Ishikawa (cell line): ENCODE results near the gene C17orf114.

Experiments
- CEBPB ChIP-seq: IDR thresholded peaks from 2 replicates; pipeline ENCODE4 v1.6.1; 2012
- CREB1 ChIP-seq: IDR thresholded peaks from 2 replicates; pipeline ENCODE4 v1.6.1; 2012; ENCODE audit warnings: low read depth
- EGR1 ChIP-seq: IDR thresholded peaks from 2 replicates; pipeline ENCODE4 v1.6.1; 2012
- EP300 ChIP-seq: IDR thresholded peaks from 2 replicates; pipeline ENCODE4 v1.6.1; 2012; ENCODE audit warnings: borderline replicate concordance
- FOXM1 ChIP-seq: IDR thresholded peaks from 2 replicates; pipeline ENCODE4 v1.6.1; 2012; ENCODE audit warnings: low read depth, borderline replicate concordance
- NFIC ChIP-seq: IDR thresholded peaks from 2 replicates; pipeline ENCODE4 v1.6.1; 2012
- RAD21 ChIP-seq: IDR thresholded peaks from 2 replicates; pipeline ENCODE4 v1.6.1; 2012; ENCODE audit warnings: low read depth
- TAF1 ChIP-seq: IDR thresholded peaks from 2 replicates; pipeline ENCODE4 v1.6.1; 2012; ENCODE audit warnings: low read depth, mild to moderate bottlenecking
- TCF12 ChIP-seq: IDR thresholded peaks from 2 replicates; pipeline ENCODE4 v1.6.1; 2012; ENCODE audit warnings: low read depth
- TEAD4 ChIP-seq: IDR thresholded peaks from 2 replicates; pipeline ENCODE4 v1.6.1; 2012
- USF1 ChIP-seq: IDR thresholded peaks from 2 replicates; pipeline ENCODE4 v1.6.1; 2012
- YY1 ChIP-seq: IDR thresholded peaks from 2 replicates; pipeline ENCODE4 v1.6.1; 2012; ENCODE audit warnings: low read depth
- ZBTB7A ChIP-seq: IDR thresholded peaks from 2 replicates; pipeline ENCODE4 v1.6.1; 2012; ENCODE audit warnings: low read depth
- TF ChIP-seq, protein P1 (sequence below): IDR thresholded peaks from 2 replicates; pipeline ENCODE4 v1.6.1; 2012; ENCODE audit warnings: low read depth, mild to moderate bottlenecking
- TF ChIP-seq, protein P2 (sequence below): IDR thresholded peaks from 2 replicates; pipeline ENCODE4 v1.6.1; 2012

C17orf114 gene

GRCh38 chr17:4839965-4840892 is 38.1 kb upstream of the C17orf114 start:
- TF ChIP-seq RAD21 (no peak), TCF12 (no peak), TEAD4 (no peak), FOXM1 (no peak), USF1 (no peak), EP300 (no peak), TAF1 (no peak), EGR1 (no peak), CREB1 (no peak), ZBTB7A (no peak), NFIC (no peak), YY1 (no peak), CEBPB (no peak)
- TF ChIP-seq, protein P1, sequence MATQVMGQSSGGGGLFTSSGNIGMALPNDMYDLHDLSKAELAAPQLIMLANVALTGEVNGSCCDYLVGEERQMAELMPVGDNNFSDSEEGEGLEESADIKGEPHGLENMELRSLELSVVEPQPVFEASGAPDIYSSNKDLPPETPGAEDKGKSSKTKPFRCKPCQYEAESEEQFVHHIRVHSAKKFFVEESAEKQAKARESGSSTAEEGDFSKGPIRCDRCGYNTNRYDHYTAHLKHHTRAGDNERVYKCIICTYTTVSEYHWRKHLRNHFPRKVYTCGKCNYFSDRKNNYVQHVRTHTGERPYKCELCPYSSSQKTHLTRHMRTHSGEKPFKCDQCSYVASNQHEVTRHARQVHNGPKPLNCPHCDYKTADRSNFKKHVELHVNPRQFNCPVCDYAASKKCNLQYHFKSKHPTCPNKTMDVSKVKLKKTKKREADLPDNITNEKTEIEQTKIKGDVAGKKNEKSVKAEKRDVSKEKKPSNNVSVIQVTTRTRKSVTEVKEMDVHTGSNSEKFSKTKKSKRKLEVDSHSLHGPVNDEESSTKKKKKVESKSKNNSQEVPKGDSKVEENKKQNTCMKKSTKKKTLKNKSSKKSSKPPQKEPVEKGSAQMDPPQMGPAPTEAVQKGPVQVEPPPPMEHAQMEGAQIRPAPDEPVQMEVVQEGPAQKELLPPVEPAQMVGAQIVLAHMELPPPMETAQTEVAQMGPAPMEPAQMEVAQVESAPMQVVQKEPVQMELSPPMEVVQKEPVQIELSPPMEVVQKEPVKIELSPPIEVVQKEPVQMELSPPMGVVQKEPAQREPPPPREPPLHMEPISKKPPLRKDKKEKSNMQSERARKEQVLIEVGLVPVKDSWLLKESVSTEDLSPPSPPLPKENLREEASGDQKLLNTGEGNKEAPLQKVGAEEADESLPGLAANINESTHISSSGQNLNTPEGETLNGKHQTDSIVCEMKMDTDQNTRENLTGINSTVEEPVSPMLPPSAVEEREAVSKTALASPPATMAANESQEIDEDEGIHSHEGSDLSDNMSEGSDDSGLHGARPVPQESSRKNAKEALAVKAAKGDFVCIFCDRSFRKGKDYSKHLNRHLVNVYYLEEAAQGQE, result no peak
- TF ChIP-seq, protein P2, sequence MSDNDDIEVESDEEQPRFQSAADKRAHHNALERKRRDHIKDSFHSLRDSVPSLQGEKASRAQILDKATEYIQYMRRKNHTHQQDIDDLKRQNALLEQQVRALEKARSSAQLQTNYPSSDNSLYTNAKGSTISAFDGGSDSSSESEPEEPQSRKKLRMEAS, result no peak

- TF ChIP-seq EGR1, result no peak
- no peak for TF ChIP-seq CREB1
- no peak for TF ChIP-seq TCF12
- no peak for TF ChIP-seq TEAD4
- no peak for TF ChIP-seq YY1
- no peak for TF ChIP-seq TAF1
These were observed 37.1 kb upstream of the C17orf114 start for GRCh38 chr17:4839221-4839620.

DNA sequence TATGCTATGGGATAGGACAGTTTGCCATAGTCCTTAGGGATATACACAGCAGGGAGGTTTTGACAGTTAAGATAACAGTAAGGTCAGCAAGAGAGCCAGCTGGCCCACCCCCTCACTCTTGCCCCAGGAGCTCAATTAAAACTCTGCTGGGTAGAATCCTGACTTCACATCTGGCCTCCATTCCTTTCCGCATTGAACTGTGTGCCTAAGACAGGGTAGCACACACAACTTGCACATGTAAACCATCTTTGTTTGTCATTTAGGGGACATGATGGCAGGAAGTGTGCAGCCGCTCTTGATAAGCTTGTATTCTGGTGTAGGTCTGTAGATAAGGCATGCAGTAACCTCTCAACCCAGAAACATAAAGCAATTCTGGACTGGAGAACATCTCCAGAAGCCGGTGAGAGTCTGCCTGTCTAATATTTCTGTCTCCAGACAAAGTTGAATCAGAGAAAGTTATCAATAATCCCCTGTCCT is 36.2 kb upstream of the C17orf114 start:
- no peak for TF ChIP-seq CEBPB
- TF ChIP-seq, protein P1, result no peak
- no peak for TF ChIP-seq YY1
- no peak for TF ChIP-seq TEAD4
- TF ChIP-seq USF1, result no peak
- TF ChIP-seq TAF1, result no peak
- no peak for TF ChIP-seq NFIC
- TF ChIP-seq EP300, result no peak
- no peak for TF ChIP-seq ZBTB7A
- TF ChIP-seq TCF12, result no peak

GRCh38 chr17:4837471-4838308 is 35.6 kb upstream of the C17orf114 start:
- TF ChIP-seq EP300 (no peak), RAD21 (no peak), NFIC (no peak), USF1 (no peak), TEAD4 (no peak), EGR1 (no peak), YY1 (no peak), TAF1 (no peak), TCF12 (no peak), ZBTB7A (no peak)
- TF ChIP-seq, protein P1, result no peak
